ENCODE measurements around the gene STBD1.

The STBD1 gene

GRCh38 chr4:76270244-76271175 is 36.0 kb upstream of the STBD1 start:
- DNase-seq (ENCODE audit: low read depth in 1 of 2, low spot score in 1 of 2): no peak
- Histone ChIP-seq H3K27me3 (ENCODE audit: insufficient read depth, poor library complexity, severe bottlenecking) (no peaks in the 10 kb centered on the region), H3K27ac (replicated peaks) (no peak overlapping the region), H3K4me3 (replicated peaks; ENCODE audit: insufficient read depth, low read length) (no peak overlapping the region)
- TF ChIP-seq CTCF (IDR thresholded peaks at IDR 0.05; ENCODE audit: insufficient read depth, low read length) (no peak), GABPA (IDR thresholded peaks at IDR 0.05; ENCODE audit: low read depth) (no peak), SPI1 (IDR thresholded peaks at IDR 0.05; ENCODE audit: borderline replicate concordance, low read depth) (no peak), POLR2AphosphoS5 (IDR thresholded peaks at IDR 0.05; ENCODE audit: low read depth) (no peak), REST (IDR thresholded peaks at IDR 0.05; ENCODE audit: insufficient replicate concordance, low read depth) (no peak)

- Histone ChIP-seq H3K27me3 (ENCODE audit: insufficient read depth, poor library complexity, severe bottlenecking) (no peaks in the 10 kb centered on the region), H3K4me3 (replicated peaks; ENCODE audit: insufficient read depth, low read length) (no peak overlapping the region), H3K27ac (replicated peaks) (no peak overlapping the region)
- no peak for DNase-seq (ENCODE audit: low read depth in 1 of 2, low spot score in 1 of 2)
- no peak for TF ChIP-seq CTCF (IDR thresholded peaks at IDR 0.05; ENCODE audit: insufficient read depth, low read length)
These were observed 35.3 kb upstream of the STBD1 start for GRCh38 chr4:76271248-76271647.

- Histone ChIP-seq H3K27ac (replicated peaks) (no peak overlapping the region), H3K4me3 (replicated peaks; ENCODE audit: insufficient read depth, low read length) (no peak overlapping the region), H3K27me3 (ENCODE audit: insufficient read depth, poor library complexity, severe bottlenecking) (no peaks in the 10 kb centered on the region)
- TF ChIP-seq GABPA (IDR thresholded peaks at IDR 0.05; ENCODE audit: low read depth) (no peak), CTCF (IDR thresholded peaks at IDR 0.05; ENCODE audit: insufficient read depth, low read length) (no peak), SPI1 (IDR thresholded peaks at IDR 0.05; ENCODE audit: borderline replicate concordance, low read depth) (no peak), REST (IDR thresholded peaks at IDR 0.05; ENCODE audit: insufficient replicate concordance, low read depth) (no peak), POLR2AphosphoS5 (IDR thresholded peaks at IDR 0.05; ENCODE audit: low read depth) (no peak)
- peak; percentile 14 to 42 for DNase-seq (ENCODE audit: low read depth in 1 of 2, low spot score in 1 of 2)
These were observed 34.5 kb upstream of the STBD1 start for GRCh38 chr4:76272073-76272472.
